HG02970 (cell line): Measurements from ENCODE around the gene MGAT5.

Source experiments
- ATAC-seq: cut with Tn5 transposase; IDR thresholded peaks from one replicate; pipeline ENCODE4 v1.9.1; 2021; ENCODE audit warnings: mild to moderate bottlenecking, moderate library complexity, moderate number of reproducible peaks; ENCODE audit not compliant: unreplicated experiment, low FRiP score

MGAT5 gene

DNA sequence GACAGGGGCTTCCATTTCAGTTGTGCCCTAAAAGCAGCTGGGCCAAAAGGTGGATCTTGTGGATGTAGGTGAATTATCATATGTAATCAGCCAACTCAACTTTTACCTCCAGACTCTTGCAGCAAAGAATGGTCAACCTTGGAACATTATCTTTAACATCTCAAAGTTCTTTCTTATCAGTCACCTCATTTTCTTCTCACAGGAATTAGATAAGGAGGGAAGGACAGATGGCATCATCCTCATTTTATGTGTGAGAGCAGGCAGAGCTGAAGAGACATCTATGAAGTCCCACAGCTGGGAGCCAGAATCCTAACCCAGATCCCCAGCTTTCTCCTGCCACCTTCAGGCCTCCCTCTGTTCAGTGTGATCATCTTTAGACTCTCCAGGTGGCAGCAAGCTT is 182.1 kb downstream of the MGAT5 start:
- no peak for ATAC-seq

DNA sequence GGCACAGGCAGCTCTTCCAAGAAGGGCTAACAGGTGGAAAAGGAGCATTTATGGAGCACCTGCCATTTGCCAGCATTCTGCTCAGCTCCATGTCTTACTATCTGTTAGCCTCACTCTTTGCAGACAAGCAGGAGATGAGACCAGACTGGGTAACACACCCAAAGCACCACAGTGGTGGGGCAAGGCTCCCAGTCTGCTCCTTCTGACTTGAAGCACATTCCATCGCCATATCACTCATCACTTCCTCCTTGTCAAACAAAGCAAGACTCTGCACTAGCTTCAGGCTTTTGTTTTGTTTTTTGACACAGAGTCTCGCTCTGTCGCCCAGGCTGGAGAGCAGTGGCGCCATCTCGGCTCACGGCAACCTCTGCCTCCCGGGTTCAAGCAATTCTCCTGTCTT is 182.8 kb downstream of the MGAT5 start:
- ATAC-seq: no peak

DNA sequence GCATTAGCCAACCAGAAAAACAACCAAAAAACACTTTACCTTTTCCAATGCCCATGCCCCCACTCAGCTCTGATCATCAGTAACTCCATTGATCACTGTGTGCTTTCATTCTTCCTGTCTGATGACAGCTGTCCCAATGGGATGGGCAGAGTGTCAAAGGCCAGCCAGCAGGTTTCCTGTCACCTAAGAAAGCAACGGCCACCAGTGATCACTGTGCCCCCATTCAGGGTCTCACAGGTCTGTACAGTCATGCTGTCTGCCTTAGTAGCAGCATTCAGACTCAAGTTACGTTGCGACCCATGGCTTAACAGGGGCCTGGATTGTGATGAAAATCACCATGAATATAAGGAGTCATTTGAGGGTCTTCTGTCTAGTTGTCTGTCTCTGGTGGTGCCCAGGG is 184.5 kb downstream of the MGAT5 start:
- no peak for ATAC-seq

DNA sequence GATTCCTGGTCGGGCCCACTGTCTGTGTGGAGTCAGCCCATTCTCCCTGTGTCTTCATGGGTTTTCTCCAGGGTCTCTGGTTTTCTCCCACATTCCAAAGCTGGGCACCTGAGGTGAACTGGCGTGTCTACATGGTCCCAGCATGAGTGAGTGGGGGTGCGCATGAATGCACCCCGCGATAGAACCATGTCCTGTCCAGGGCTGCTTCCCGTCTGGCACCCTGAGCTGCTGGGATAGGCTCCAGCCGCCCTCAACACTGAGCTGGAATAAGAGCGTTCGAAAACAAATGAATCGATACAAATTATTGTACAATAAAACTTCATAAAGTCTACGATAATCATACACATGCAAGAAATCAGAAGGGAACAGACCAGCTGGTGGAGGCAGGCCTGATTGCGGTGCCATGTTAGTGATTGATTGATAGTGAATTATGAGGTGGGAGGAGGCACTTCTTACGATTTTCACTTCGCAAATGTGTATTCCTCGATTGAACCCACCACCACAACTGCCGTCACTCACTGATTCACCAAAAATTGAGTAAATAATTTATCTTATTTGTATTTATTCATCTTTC is 186.6 kb downstream of the MGAT5 start:
- no peak for ATAC-seq

DNA sequence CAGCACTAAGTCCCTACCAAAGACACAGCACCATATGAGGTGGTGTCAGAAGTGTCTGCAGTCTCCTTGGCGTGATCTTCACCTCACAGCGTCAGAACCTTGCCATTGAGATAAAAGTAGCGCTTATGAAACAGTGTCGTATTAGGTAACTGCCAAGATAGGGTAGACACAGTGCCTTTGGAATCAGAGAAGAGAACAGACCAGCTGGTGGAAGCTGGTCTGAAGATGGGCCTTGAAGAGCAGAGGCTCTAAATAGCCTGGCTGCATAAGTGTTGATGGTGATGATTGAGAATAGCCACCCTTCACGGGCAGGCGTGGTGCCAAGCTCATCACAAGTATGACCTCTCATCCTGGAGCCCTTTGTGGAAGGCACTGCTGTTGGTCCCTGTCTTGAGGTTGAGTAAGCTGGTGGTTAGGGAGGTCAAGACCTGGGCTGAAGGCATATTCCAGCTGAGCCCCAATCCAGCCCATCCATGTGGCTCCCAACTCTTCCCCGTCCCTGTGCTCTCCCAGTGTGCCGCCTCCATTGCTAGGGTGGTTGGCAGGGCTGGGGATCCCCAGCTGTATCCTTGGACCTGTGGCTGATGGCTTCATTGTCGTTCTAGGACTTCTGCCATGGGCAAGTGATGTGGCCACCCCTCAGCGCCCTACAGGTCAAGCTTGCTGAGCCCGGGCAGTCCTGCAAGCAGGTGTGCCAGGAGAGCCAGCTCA is 187.4 kb downstream of the MGAT5 start:
- no peak for ATAC-seq

DNA sequence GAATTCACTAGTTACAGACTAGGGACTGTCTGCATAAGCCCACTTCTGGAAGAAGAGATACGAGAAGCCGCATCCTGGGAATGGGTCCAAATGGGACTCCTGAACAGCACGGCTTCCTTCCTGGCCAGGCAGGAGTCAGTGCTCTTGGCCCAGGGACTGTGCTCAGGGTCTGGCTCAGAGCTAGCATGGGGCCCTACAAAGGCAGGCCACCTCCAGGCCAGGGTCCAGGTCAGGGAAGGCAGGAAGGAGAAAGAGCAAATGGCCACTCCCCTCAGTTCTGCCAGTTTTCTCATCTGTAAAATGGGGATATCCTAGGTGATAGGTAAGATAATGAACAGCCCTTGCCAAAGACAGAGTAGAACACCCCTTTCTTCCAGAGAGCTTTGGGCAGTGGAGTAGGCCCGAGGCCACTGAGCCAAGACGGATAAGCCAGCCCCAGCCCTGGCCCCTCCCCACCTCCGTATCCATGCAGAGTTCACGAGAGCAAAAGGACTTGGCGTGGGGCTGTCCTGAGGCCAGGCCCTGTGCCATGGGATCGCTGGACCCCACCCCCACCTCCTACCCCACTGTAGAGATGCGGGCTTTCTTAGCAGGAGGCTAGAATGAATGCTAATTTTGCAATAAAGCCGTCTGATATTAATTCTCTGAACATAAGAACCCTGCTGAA is 190.1 kb downstream of the MGAT5 start:
- ATAC-seq: no peak

DNA sequence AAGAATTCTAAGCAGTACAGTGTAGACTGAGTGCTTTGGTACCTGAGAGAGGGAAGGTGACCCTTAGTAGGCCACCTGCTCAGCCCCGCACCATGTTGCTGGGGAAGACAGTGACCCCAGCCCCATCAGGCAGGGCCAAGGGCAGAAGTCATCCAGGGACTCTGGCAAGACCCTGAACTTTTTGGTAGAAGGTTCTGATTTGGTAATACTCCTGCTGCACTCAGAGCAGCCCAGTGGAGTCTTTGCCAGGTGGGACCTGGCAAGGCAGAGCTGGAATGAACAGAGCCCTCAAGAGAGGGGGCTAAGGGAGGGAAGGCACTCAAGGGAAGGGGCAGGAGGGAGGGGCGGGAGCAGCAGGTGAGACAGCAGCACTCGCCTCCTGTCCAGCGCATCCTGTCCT is 191.2 kb downstream of the MGAT5 start:
- ATAC-seq: no peak

DNA sequence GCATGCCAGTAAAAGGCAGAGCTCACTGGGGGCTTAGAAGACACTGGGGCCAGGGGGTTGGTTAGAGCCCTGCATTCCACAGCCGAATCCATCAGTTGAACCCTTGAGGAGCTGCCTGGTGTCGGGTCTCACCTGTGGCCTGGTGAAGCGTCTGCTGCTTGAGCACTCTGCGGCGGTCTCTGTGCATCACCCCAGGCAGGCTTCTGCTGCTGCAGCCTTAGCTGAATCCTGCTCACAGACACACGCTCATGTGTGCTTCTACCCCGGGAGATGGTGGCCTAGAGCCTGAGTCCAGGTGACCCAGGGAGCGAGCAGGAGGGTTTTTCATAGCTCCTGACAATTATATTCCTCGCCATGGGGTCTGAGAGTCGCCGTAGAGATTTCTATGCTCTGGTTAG is 192.1 kb downstream of the MGAT5 start:
- ATAC-seq: no peak

DNA sequence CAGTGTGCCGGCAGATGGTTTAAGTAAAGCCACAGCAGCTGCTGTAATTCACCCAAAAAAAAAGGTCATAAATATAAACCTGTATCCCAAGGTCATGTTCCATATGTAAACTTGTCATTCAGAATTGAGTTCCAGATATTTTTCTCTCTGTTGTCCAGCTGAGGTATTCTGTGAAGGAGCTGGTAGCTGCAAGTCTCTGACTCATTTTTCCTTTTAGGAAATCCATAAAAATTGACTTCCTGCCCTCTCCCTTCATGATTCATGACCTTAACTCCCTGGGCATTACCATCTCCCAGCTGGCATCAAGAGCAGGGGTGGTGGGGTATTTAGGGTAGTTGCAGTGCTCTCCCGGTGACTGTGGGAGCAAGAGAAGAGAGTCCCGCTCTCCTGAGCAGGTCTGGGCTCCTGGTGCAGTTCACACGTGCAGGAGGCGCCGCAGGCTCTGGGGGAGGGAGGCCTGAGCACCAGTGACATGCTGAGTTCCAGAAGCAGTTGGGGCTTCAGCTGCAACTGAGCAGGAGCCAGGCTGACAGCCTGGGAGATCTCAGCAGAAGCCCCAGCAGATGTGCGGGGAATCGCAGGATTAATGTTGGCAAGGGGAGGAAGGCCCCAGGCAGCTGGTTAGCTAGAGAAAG is 192.6 kb downstream of the MGAT5 start:
- no peak for ATAC-seq

DNA sequence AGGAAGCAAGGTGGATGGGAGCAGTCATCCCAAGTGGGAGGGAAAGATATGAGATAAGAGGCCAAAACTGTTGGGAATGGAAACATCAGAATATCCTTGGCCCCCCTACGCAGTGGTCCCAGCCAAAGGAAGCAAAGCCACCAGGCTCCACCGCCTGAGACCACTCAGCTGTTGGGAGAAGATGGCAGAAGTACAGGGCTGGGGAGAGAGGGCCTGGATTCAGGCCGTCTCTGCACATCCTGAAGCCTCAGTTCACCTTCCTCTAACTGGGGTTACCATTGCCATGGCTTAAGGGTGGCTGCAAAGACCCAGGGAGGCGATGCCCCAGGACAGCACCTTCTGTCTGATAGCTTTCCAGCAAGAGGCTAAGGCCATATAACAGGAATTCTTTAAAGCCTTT is 193.8 kb downstream of the MGAT5 start:
- no peak for ATAC-seq

DNA sequence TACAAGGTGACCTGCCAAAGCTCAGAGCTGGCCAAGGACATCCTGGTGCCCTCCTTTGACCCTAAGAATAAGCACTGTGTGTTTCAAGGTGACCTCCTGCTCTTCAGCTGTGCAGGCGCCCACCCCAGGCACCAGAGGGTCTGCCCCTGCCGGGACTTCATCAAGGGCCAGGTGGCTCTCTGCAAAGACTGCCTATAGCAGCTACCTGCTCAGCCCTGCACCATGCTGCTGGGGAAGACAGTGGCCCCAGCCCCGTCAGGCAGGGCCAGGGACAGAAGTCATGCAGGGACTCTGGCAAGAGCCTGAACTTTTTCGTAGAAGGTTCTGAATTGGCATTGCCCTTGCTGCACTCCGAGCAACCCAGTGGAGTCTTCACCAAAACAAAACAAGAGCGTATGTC is 194.8 kb downstream of the MGAT5 start:
- ATAC-seq: no peak

DNA sequence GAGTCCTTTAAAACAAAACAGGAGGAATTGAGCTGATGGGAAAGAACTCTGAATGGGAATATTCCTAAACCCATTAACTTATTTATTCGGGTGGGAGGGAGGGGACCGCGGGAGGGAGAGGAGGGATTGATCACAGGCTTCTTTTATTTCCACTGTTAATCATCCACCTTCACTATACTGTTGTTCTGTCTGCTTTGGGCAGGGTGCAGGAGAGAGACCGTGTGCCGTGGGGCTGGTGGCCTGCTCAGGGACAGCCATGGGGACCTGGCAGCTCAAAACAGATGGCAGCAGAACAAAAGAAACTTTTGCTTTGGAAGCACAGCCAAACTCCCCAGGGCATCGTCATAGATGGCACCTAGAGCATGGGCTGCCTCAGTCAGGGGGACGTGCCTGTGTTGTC is 195.3 kb downstream of the MGAT5 start:
- ATAC-seq: no peak

DNA sequence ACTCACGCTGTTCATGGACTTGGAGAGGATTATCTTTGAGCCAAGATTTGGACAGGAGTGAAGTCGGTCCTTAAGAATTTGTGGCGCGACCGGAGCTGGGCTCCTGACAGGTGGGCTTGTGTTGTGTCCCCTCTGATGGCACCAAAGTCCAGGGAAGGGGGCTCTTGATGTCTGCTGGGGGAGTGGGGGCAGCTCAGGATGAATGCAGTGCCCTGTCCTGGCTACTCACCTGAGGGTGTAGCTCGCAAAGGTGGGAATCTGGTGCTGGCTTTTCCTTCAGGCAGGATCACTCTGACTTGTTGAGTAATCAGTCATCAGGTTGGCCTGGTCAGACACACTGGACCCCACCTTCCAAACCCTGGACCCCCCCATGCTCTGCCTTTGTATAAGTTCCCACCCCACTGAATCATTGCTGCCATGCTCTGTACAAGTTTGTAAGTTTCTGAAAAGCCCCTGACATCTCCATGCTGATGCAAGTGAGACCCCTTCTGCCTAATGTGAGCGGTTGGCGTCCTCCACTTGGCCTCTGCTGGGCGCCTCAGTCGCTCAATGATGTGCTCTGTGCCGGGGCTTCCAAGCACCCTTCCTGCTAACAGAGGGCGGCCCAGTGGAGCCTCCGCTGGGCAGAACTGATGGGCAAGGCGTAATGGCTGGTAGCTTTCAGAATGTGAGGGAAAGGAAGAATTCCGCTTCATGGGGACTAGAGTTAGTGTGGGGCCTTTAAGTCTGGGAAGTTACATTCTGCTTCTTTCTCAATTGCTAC is 196.1 kb downstream of the MGAT5 start:
- ATAC-seq: no peak

DNA sequence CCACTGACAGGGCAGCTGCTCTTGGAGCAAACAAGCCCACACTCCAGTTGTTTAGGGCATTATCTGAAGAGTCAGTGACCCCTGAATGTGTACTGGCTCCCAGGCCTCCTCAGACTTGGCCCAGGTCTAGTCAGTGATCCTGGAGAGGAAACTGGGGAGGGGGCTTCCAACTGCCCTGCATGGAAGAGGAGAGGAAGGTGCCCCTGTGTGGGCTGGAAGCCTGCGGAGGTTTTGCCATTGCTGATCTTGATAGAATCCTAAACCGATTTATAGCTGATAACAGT is 197.4 kb downstream of the MGAT5 start:
- ATAC-seq: no peak

DNA sequence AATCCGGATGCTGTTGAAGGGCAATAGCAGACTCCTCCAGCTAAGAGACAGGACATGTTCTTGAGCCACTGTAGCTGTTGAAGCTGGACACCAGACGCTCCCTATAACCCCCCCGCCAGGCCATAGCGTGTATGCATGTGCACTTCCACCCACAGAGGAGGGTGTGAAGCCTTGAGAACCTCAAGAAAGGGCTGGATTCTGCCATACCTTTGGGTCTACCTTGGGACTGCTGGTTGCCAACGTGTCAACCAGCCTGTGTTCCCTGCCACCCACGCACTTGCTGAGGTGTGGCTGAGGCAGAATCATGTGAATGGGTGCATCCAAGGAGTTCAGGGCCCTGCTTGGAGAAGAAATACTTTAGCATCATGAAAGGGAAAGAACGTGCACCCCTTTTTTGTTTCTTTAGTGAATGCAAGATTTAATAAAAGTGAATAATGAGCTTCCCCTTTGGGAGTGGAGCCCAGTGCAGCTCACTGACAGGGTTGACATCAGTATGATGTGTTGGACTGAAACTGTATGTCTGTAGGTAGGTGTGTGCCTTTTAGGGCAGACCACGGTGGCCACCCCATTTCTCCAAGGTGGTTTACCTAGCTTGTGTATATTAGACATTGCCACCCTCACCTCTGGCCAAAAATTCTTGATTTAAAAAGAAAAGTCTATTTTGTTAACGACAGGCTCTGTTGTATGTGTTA is 198.3 kb downstream of the MGAT5 start:
- no peak for ATAC-seq

DNA sequence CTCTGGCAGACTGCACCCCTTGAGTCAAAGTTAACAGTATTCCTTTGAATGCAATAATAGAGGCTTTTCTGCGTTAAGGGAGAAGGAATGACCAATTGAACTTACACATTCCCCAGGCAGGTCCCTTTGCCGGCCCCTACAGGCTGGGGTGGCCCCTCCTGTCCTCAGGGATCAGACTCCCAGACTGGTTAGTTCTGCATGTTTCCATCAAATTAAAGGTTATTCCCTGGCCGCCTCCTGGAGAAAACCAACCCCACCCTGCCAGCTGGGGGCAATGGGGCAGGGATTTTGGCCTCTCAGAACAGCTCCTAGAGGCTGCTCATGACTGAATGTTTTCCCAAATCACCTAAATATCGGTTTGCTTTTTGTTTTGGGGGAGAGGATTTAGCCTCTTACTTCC is 199.6 kb downstream of the MGAT5 start:
- no peak for ATAC-seq

DNA sequence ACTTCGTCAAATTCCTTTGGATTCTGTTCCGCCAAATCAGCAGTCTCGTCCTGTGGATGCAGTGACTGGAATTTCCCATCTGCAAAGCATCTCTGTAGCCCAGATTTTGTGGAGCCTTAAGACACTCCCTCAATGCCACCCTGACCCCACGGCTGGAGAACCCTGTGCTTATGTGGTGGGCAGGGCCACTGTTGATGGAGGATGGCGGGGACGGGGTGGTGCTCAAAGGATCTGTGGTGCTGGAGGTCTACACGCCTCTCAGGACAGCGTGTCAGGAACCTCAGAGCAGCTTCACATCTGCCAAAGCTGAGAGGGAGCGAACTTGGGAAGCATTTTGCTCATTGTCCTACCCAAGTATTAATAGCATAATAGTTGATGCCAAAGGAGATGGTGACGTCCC is 200.1 kb downstream of the MGAT5 start:
- no peak for ATAC-seq

DNA sequence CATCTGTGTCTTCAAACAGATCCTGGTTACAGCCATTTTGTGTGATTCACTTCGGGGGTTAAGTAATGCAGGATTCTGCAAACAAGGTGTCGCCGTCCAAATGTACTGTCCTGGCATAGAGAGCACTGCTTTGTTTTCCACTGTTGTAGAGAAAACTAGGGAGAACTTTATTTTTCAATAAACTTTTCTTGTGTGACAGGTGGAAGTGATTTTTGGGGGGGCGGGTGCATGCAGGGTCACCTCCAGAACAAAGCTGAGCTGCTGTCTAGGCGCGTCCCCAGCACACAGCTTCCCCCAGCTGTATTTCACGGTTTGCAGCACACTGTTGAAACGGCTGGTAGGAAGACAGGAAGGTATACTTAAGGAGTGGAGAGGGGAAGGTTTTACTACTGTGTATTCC is 200.6 kb downstream of the MGAT5 start:
- no peak for ATAC-seq

DNA sequence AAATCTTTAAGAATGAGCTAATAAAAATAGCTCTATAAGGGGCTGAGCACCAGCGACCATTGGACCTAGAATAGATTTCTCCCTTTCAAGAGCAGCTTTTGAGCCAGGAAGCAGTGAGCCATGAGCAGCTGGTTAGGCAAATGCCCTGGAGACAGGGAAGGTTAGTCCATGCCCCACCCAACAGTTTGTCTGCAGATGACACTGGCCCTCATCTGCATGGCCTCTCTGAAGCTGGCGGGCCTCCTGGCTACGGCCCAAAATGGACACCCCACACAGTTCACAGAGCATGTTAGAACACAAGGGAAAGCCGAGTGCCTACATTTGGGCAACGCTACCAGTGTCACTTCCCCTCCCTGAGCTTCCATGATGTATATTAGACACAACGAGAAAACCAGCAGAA is 201.1 kb downstream of the MGAT5 start:
- ATAC-seq: no peak

DNA sequence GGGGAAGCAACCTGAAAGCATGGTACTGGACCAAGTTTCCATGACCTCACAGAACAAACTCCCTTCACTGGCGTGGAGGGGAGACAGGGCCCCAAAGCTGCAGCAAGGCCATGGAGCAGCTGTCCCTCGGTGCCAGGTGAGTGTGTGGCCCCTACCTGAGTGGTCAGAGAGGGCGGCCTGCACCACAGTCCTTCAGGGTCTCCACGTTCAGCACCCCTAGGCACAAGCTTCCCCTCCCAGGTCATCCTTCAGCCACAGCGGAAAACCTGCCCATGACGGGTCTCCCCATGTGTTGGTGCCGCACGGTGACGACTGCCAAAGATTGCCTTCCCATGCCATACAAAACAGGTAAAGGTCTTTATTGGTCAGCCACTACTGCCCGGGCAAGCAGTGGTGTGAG is 201.6 kb downstream of the MGAT5 start:
- ATAC-seq: no peak

DNA sequence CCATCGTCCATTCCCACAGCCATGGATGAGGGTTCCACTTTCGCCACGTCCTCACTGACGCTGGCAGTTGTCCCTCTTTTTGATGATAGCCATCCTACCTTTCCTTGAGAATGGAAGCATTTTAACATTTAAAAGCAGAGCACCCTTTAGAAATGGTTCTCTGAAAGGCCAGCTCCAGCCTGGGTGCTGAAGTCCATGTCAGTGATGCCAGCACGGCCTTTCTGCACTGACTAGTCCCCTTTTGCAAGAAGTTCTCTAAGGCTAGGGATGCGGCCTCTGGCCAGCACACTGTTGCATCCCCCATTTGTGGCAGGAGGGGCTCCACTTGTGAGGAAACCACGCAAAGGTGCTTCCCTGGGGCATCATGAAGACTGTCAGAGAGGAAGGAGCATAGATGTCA is 203.5 kb downstream of the MGAT5 start:
- no peak for ATAC-seq
